Mesodermal cell (in vitro differentiated cells): ENCODE measurements around the gene AGRP.

ENCODE experiments used
- H3K27ac ChIP-seq: 2 replicates; pipeline ENCODE4 v1.7.0; 2013; ENCODE audit warnings: mild to moderate bottlenecking, low read depth, low read length, moderate library complexity; ENCODE audit not compliant: severe bottlenecking
- H3K36me3 ChIP-seq: 2 replicates; pipeline ENCODE4 v1.7.1; 2013; ENCODE audit warnings: mild to moderate bottlenecking, low read length, moderate library complexity; ENCODE audit not compliant: control insufficient read depth, insufficient read depth
- H3K4me1 ChIP-seq: one replicate; pipeline ENCODE4 v1.7.1; 2013; ENCODE audit warnings: mild to moderate bottlenecking, low read length; ENCODE audit not compliant: insufficient read depth, control insufficient read depth, poor library complexity, severe bottlenecking
- H3K4me3 ChIP-seq: 2 replicates; pipeline ENCODE4 v1.7.0; 2013; ENCODE audit warnings: low read length, control low read depth, mild to moderate bottlenecking; ENCODE audit not compliant: insufficient read depth, poor library complexity, severe bottlenecking; ENCODE audit errors: extremely low read depth
- H3K9me3 ChIP-seq: 2 replicates; pipeline ENCODE4 v1.7.1; 2013; ENCODE audit warnings: mild to moderate bottlenecking, low read length, moderate library complexity; ENCODE audit not compliant: control insufficient read depth
- WGBS, 2 experiments: methylation state at CpG; one replicate each; pipeline ENCODE4 v1.1.5; 2013; ENCODE audit warnings: missing lambda C conversion rate in 2 of 2; ENCODE audit not compliant: insufficient coverage in 2 of 2; 5-methylcytosine and 5-hydroxymethylcytosine counted together

AGRP gene

GRCh38 chr16:67461600-67462278 is 21.6 kb downstream of the AGRP start:
- Histone ChIP-seq H3K27ac (no peak overlapping the region), H3K9me3 (no peaks in the 10 kb centered on the region), H3K4me3 (no peak overlapping the region), H3K36me3 (peaks cover 22% of the 10 kb centered on the region), H3K4me1 (peaks cover 11% of the 10 kb centered on the region)
- WGBS, 2 experiments: 88 to 99% methylated on average over 6 to 7 of the region's 8 CpGs

DNA sequence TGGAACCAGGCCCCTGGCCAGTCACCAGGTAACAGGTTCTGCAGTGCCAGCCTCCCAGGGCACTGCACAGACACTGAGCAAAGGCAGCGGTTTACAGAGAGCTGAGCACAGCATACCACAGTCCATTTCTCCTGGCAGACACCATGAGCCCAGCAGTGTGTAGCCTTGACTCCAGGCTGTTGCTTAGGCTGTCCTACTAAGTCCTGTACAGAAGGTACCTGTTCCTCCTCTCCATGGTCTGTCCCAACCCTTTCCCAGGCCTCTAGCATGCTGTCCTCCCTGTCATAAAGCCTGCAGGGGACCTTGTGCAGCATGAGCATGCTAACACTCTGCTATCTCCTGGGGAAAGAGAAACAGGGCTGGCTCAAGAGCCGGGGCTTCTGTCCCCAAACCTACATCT is 22.4 kb downstream of the AGRP start:
- WGBS, 2 experiments: 100% methylated on average over 1 of the region's 2 CpGs
- Histone ChIP-seq H3K4me3 (no peak overlapping the region), H3K4me1 (peaks cover 11% of the 10 kb centered on the region), H3K27ac (no peak overlapping the region), H3K9me3 (no peaks in the 10 kb centered on the region), H3K36me3 (peaks cover 26% of the 10 kb centered on the region)

- Histone ChIP-seq H3K4me1 (peaks cover 6% of the 10 kb centered on the region), H3K27ac (no peak overlapping the region), H3K9me3 (no peaks in the 10 kb centered on the region), H3K36me3 (peaks cover 26% of the 10 kb centered on the region), H3K4me3 (no peak overlapping the region)
- WGBS, 2 experiments: 91 to 100% methylated on average over 4 to 5 of the region's 5 CpGs
Observed at GRCh38 chr16:67460168-67460567, 23.2 kb downstream of the AGRP start.

DNA sequence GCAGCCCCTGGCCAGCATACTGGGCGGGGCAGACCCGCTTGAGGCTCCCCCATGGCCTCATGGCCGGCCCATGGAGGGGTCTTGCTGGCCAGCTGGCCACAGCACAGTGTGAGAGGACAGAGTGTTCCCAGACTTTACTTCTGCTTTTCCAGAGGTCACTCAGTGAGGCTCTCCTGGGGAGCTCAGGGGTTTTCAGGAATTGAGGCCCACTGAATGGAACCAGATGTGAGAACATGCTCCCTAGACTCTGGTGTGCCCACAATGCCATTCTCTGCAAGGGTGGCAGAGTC is 23.5 kb downstream of the AGRP start:
- Histone ChIP-seq H3K9me3 (no peaks in the 10 kb centered on the region), H3K4me3 (no peak overlapping the region), H3K27ac (no peak overlapping the region), H3K4me1 (peaks cover 6% of the 10 kb centered on the region), H3K36me3 (peaks cover 26% of the 10 kb centered on the region)
- WGBS, 2 experiments: 89 to 100% methylated on average over 3 of the region's 3 CpGs

- Histone ChIP-seq H3K4me3 (no peak overlapping the region), H3K4me1 (peaks cover 6% of the 10 kb centered on the region), H3K36me3 (peaks cover 26% of the 10 kb centered on the region), H3K9me3 (no peaks in the 10 kb centered on the region), H3K27ac (no peak overlapping the region)
- WGBS, 2 experiments: 83 to 88% methylated on average over 6 to 7 of the region's 7 CpGs
Observed at GRCh38 chr16:67459066-67459860, 24.1 kb downstream of the AGRP start.

GRCh38 chr16:67458121-67458641 is 25.2 kb downstream of the AGRP start:
- H3K9me3 ChIP-seq: no peaks in the 10 kb centered on the region
- peaks cover 6% of the 10 kb centered on the region for H3K4me1 ChIP-seq
- 79 to 89% methylated on average over 3 to 5 of the region's 6 CpGs for WGBS, 2 experiments
- peaks cover 30% of the 10 kb centered on the region for H3K36me3 ChIP-seq
- H3K27ac ChIP-seq: no peak overlapping the region
- no peak overlapping the region for H3K4me3 ChIP-seq

GRCh38 chr16:67457611-67458010 is 25.7 kb downstream of the AGRP start:
- peaks cover 6% of the 10 kb centered on the region for H3K4me1 ChIP-seq
- H3K36me3 ChIP-seq: peaks cover 32% of the 10 kb centered on the region
- H3K9me3 ChIP-seq: no peaks in the 10 kb centered on the region
- 85 to 91% methylated on average over 6 of the region's 7 CpGs for WGBS, 2 experiments
- no peak overlapping the region for H3K4me3 ChIP-seq
- no peak overlapping the region for H3K27ac ChIP-seq

DNA sequence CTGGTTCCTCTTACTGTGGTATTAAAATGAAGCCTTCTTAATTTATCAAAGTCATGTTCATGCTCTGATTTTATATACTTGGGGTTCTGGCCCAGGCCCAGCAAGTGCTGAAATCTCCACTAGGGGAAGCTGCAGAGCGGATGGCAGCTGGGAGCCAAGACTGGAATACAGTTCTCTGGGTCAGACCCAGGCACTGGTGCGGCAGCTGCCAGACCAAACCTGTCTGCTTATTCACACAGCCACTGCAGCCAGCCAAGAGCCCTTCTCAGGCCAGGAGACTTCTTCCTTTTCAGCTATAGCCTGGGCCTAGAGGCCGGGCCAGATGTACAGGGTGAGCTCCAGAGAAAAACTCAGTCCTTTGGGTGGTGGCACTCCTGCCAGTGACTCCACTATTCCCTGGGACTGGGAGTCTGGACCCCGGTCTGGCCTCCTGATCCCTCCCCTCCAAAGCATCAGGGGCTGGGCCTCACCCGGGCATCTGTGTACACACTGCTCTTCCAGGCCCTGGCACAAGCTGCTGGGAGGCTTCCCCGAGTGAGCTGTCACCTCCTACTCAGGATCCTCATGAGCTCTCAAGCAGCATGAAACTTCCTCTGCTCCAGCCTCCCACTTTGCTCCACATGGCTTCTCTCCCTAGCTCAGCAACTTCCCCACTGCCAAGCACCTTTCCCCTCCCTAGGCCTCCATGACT is 26.8 kb downstream of the AGRP start:
- H3K4me3 ChIP-seq: no peak overlapping the region
- H3K36me3 ChIP-seq: peaks cover 34% of the 10 kb centered on the region
- no peak overlapping the region for H3K27ac ChIP-seq
- peaks cover 6% of the 10 kb centered on the region for H3K4me1 ChIP-seq
- H3K9me3 ChIP-seq: no peaks in the 10 kb centered on the region
- WGBS, 2 experiments: 90 to 94% methylated on average over 5 to 6 of the region's 6 CpGs

GRCh38 chr16:67454852-67455251 is 28.5 kb downstream of the AGRP start:
- H3K36me3 ChIP-seq: peaks cover 23% of the 10 kb centered on the region
- H3K27ac ChIP-seq: no peak overlapping the region
- no peak overlapping the region for H3K4me3 ChIP-seq
- H3K9me3 ChIP-seq: no peaks in the 10 kb centered on the region
- peaks cover 6% of the 10 kb centered on the region for H3K4me1 ChIP-seq
- 85 to 97% methylated on average over 3 of the region's 6 CpGs for whole genome bisulfite sequencing, 2 experiments

- Histone ChIP-seq H3K27ac (no peak overlapping the region), H3K4me1 (no peaks in the 10 kb centered on the region)
- 77 to 78% methylated on average over 5 of the region's 5 CpGs for WGBS, 2 experiments
Observed at GRCh38 chr16:67454104-67454503, 29.2 kb downstream of the AGRP start.

More at GRCh38 chr16:67454104-67454503, 29.2 kb downstream of the AGRP start:
- Histone ChIP-seq H3K4me3 (no peak overlapping the region), H3K9me3 (no peaks in the 10 kb centered on the region), H3K36me3 (peaks cover 24% of the 10 kb centered on the region)
